ENCODE data around the gene DDHD1. TPM values are rescaled to one million over a fixed set of nuclear protein-coding genes. Genes with fewer than 3 reads are reported as not detected.
"Not testable (repeated sequence)": the region's sequence is repeated elsewhere in the genome, so short reads cannot be mapped to it uniquely, and the experiment has no call there.

Gene DDHD1
- total RNA-seq, 1 donor from 2014 or later, result 18.1 TPM

- peak; percentile 65 for DNase-seq
These were observed 1.5 kb downstream of the DDHD1 start for GRCh38 chr14:53151523-53152183.

- no peak for DNase-seq
These were observed 3.3 kb downstream of the DDHD1 start for GRCh38 chr14:53149668-53150316.

- no peak for DNase-seq
These were observed 4.5 kb downstream of the DDHD1 start for GRCh38 chr14:53148671-53149070.

GRCh38 chr14:53147893-53148292 lies 5.2 kb downstream of the DDHD1 start:
- DNase-seq, result no peak

GRCh38 chr14:53147208-53147607 lies 5.9 kb downstream of the DDHD1 start:
- DNase-seq, result no peak

GRCh38 chr14:53146739-53147138 lies 6.4 kb downstream of the DDHD1 start:
- DNase-seq, result no peak

- no peak for DNase-seq
These were observed 8.9 kb downstream of the DDHD1 start for GRCh38 chr14:53144244-53144643.

- no peak for DNase-seq
These were observed 12.5 kb downstream of the DDHD1 start for GRCh38 chr14:53140585-53140984.

GRCh38 chr14:53137568-53138203 lies 15.4 kb downstream of the DDHD1 start:
- no peak for DNase-seq

GRCh38 chr14:53130491-53130890 lies 22.6 kb downstream of the DDHD1 start:
- not testable (repeated sequence) for DNase-seq

- DNase-seq, result no peak
These were observed 24.7 kb downstream of the DDHD1 start for GRCh38 chr14:53128303-53129028.

GRCh38 chr14:53127832-53128231 lies 25.3 kb downstream of the DDHD1 start:
- no peak for DNase-seq

GRCh38 chr14:53127151-53127550 lies 26.0 kb downstream of the DDHD1 start:
- DNase-seq, result no peak

GRCh38 chr14:53126731-53127130 lies 26.4 kb downstream of the DDHD1 start:
- no peak for DNase-seq

GRCh38 chr14:53124786-53125185 lies 28.3 kb downstream of the DDHD1 start:
- no peak for DNase-seq

- DNase-seq, result not testable (repeated sequence)
These were observed 31.7 kb downstream of the DDHD1 start for GRCh38 chr14:53121419-53121818.

- DNase-seq, result not testable (repeated sequence)
These were observed 35.6 kb downstream of the DDHD1 start for GRCh38 chr14:53117479-53117878.

- no peak for DNase-seq
These were observed 39.1 kb downstream of the DDHD1 start for GRCh38 chr14:53113989-53114388.

- DNase-seq, result no peak
These were observed 43.0 kb downstream of the DDHD1 start for GRCh38 chr14:53110096-53110495.

- no peak for DNase-seq
These were observed 43.8 kb downstream of the DDHD1 start for GRCh38 chr14:53109105-53110041.

GRCh38 chr14:53108292-53109104 lies 44.6 kb downstream of the DDHD1 start:
- no peak for DNase-seq
